ENCODE measurements around the gene RANBP17.
"Not testable (repeated sequence)": the region's sequence is repeated elsewhere in the genome, so short reads cannot be mapped to it uniquely, and the experiment has no call there.

The RANBP17 gene

GRCh38 chr5:170865622-170866021, 3.8 kb downstream of the RANBP17 start:
- in situ Hi-C loops (cut with HindIII; ENCODE audit: low sequenced_read_pairs), result no loop called here

DNA sequence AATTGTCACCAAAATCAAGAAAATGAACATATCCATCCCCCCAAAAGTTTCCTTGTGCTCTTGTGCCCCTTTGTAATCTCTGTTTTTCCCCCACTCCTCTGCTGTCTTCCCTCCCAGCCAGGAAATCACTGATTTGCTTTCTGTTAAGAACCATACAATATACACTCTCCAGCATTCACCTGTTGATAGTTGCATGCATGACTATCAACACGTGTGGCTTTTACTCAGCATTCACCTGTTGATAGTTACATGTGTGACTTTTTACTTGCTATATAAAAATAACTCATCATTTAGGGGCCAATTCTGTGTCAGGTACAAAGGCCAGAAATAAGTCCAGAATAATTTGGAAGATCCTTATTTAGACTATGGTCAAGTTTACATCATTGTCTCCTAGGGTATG, 6.0 kb downstream of the RANBP17 start:
- in situ Hi-C loops (cut with HindIII; ENCODE audit: low sequenced_read_pairs), result no loop called here

DNA sequence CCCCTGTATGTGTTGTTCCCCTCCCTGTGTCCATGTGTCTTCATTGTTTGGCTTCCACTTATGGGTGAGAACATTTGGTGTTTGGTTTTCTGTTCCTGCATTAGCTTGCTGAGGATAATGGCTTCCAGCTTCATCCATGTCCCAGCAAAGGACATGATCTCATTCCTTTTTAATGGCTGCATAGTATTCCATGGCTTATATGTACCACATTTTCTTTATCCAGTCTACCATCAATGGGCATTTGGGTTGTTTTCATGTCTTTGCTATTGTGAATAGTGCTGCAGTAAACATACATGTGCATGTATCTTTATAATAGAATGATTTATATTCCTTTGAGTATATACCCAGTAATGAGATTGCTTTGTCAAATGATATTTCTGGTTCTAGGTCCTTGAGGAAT, 8.6 kb downstream of the RANBP17 start:
- in situ Hi-C loops (cut with HindIII; ENCODE audit: low sequenced_read_pairs), result not testable (repeated sequence)

- in situ Hi-C loops (cut with HindIII; ENCODE audit: low sequenced_read_pairs), result no loop called here
These were observed 12.2 kb downstream of the RANBP17 start for GRCh38 chr5:170874017-170874416.

GRCh38 chr5:170875811-170876210, 14.0 kb downstream of the RANBP17 start:
- in situ Hi-C loops (cut with HindIII; ENCODE audit: low sequenced_read_pairs), result no loop called here

- in situ Hi-C loops (cut with HindIII; ENCODE audit: low sequenced_read_pairs), result no loop called here
These were observed 18.3 kb downstream of the RANBP17 start for GRCh38 chr5:170880084-170880483.

- in situ Hi-C loops (cut with HindIII; ENCODE audit: low sequenced_read_pairs), result no loop called here
These were observed 20.5 kb downstream of the RANBP17 start for GRCh38 chr5:170882345-170882744.

DNA sequence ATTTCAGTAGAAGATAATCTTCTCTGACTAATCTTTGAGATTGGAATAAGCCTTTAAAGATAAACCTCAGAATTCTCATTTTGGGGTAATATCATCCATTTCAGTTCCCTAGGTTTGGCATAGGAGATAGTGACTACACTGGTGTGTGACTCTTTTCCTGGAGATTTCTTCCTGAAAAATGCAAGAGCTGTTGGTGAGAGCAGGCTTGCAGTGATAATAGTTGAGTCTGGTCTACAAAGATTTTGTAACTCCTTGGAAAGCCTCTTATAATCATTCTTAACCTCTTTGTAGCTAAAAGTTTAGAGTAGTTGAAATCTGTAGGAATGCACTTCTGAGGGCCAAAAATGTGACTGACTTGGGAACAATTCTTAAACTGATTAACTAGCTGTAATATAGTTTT, 23.4 kb downstream of the RANBP17 start:
- in situ Hi-C loops (cut with HindIII; ENCODE audit: low sequenced_read_pairs), result no loop called here

DNA sequence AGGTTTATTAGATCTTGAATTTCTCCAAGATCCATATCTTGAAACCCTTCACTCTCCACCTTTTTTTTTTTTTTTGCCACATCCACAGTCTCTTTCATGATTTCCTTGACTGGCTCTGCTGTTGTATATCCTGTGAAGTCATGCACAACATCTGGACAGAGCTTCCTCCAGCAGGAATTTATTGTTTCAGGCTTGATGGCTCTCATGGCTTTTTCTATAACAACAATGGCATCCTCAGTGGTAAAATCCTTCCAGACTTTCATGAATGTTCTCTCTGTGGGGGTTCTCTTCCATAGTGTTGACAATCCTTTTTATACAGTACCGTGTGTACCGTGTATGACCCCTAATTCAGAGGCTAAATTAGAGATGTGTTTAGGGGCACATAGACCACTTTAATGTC, 24.0 kb downstream of the RANBP17 start:
- in situ Hi-C loops (cut with HindIII; ENCODE audit: low sequenced_read_pairs), result no loop called here

GRCh38 chr5:170886210-170886894, 24.5 kb downstream of the RANBP17 start:
- in situ Hi-C loops (cut with HindIII; ENCODE audit: low sequenced_read_pairs), result no loop called here

- in situ Hi-C loops (cut with HindIII; ENCODE audit: low sequenced_read_pairs), result no loop called here
These were observed 30.4 kb downstream of the RANBP17 start for GRCh38 chr5:170892196-170892595.

- in situ Hi-C loops (cut with HindIII; ENCODE audit: low sequenced_read_pairs), result no loop called here
These were observed 32.8 kb downstream of the RANBP17 start for GRCh38 chr5:170894665-170895064.

DNA sequence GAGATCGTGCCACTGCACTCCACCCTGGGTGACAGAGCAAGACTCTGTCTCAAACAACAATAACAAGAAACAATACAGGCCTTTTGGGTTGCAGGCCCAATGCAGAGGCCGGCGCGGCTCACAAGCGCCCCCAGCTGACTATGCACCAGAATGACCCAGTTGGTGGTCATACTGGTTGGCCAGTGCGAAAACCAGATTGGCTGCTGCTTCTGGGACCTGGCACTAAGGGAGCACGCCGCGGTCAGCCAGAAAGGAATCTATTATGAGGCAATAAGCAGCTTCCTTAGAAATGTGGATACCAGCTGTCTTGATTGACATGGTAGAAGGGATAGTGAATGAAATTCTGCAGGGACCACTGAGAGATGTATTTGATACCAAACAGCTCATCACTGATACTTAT, 35.0 kb downstream of the RANBP17 start:
- in situ Hi-C loops (cut with HindIII; ENCODE audit: low sequenced_read_pairs), result no loop called here

DNA sequence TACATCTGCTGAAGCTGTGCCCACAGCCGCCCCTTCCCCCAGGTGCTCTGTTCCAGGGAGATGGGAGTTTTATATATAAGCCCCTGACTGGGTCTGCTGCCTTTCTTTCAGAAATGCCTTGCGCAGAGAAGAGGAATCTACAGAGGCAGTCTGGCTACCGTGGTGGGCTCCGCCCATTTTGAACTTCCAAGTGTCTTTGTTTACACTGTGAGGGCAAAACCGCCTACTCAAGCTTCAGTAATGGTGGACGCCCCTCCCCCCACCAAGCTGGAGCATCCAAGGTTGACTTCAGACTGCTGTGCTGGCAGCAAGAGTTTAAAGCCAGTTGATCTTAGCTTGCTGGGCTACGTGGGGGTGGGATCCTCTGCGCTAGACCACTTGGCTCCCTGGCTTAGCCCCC, 41.3 kb downstream of the RANBP17 start:
- in situ Hi-C loops (cut with HindIII; ENCODE audit: low sequenced_read_pairs), result no loop called here

DNA sequence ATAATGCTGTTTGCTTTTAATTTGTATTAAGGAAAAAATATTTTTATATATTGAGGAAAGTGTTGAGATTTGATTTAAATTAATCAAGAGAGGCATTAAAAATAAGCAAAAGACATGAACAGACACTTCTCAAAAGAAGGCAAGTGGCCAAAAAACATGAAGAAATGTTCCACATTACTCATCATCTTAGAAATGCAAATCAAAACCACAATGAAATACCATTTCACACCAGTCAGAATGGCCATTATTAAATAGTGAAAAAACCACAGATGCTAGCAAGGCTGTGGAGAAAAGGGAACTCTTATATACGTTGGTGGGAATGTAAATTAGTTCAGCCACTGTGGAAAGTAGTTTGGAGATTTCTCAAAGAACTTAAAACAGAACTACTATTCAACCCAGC, 45.9 kb downstream of the RANBP17 start:
- in situ Hi-C loops (cut with HindIII; ENCODE audit: low sequenced_read_pairs), result no loop called here

GRCh38 chr5:170913573-170913972, 51.8 kb downstream of the RANBP17 start:
- in situ Hi-C loops (cut with HindIII; ENCODE audit: low sequenced_read_pairs), result no loop called here

DNA sequence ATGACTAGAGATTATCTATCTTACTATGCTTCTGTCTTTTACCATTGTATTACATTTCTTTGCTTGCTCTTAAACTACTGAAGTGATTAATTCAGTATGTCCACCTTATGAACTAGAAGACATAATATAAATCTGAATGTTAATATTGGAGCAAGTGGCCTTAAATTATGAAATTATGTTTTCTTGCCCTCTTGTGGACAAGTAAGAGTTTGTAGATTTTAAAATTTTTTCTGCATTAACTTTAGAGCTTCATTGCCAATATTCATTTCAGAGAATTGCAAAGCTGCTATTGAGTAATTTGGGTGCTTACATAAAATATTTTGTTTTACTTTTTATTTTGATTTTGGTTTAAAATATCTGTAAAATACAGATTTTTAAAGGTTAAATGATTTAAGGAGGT, 55.3 kb downstream of the RANBP17 start:
- in situ Hi-C loops (cut with HindIII; ENCODE audit: low sequenced_read_pairs), result no loop called here

DNA sequence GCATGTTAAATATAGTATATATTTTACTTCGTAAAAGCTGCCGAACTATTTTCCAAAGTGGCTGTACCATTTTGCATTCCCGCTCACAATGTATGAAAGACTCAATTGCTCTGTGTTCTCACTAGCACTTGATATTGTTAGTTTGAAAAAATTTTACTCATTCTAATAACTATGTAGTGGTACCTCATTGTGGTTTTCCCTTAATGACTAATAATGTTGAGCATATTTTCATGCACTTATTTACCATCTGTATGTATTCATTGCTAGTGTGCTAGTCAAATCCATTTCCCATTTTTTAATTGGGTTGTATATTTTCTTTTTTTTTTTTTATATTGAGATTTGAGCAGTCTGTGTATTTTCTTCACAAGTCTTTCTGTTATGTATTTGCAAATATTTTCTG, 58.4 kb downstream of the RANBP17 start:
- in situ Hi-C loops (cut with HindIII; ENCODE audit: low sequenced_read_pairs), result no loop called here

GRCh38 chr5:170922331-170922730, 60.5 kb downstream of the RANBP17 start:
- in situ Hi-C loops (cut with HindIII; ENCODE audit: low sequenced_read_pairs), result not testable (repeated sequence)

- in situ Hi-C loops (cut with HindIII; ENCODE audit: low sequenced_read_pairs), result no loop called here
These were observed 62.2 kb downstream of the RANBP17 start for GRCh38 chr5:170923910-170924620.

DNA sequence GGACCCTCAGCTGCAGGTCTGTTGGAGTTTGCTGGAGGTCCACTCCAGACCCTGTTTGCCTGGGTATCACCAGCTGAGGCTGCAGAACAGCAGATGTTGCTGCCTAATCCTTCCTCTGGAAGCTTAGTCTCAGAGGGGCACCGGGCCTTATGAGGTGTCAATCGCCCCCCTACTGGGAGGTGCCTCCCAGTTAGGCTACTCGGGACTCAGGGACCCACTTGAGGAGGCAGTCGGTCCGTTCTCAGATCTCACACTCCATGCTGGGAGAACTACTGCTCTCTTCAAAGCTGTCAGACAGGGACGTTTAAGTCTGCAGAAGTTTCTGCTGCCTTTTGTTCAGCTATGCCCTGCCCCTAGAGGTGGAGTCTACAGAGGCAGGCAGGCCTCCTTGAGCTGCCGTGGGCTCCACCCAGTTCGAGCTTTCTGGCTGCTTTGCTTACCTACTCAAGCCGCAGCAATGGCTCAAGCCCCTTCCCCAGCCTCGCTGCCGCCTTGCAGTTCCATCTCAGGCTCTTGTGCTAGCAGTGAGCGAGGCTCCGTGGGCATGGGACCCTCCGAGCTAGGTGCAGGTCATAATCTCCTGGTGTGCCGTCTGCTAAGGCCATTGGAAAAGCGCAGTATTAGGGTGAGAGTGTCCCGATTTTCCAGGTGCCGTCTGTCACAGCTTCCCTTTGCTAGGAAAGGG, 73.9 kb downstream of the RANBP17 start:
- in situ Hi-C loops (cut with HindIII; ENCODE audit: low sequenced_read_pairs), result not testable (repeated sequence)

DNA sequence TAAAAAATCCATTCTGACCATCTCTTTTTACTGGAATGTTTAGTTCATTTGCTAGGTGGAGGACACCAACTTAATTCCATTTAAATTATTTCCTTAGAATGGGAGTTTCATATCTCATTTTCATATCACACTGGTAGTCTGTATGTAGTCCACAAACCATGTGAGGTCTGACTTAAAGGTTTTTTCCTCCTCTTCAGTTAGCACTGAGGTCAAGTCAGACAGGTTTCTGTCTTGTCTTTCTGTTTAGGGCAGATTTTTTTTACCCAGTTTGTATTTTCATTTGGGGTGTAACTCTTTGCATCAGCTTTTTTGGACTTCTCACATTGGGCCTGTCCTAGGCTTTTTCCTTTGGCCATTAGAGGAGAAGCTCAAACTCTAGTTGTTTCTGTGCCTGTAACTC, 75.3 kb downstream of the RANBP17 start:
- in situ Hi-C loops (cut with HindIII; ENCODE audit: low sequenced_read_pairs), result no loop called here
